GM19452 (cell line): ENCODE results near the gene SLC22A7.

Experiments used
- ATAC-seq: cut with Tn5 transposase; IDR thresholded peaks from one replicate; pipeline ENCODE4 v1.9.1; 2021; ENCODE audit not compliant: unreplicated experiment

Gene SLC22A7

DNA sequence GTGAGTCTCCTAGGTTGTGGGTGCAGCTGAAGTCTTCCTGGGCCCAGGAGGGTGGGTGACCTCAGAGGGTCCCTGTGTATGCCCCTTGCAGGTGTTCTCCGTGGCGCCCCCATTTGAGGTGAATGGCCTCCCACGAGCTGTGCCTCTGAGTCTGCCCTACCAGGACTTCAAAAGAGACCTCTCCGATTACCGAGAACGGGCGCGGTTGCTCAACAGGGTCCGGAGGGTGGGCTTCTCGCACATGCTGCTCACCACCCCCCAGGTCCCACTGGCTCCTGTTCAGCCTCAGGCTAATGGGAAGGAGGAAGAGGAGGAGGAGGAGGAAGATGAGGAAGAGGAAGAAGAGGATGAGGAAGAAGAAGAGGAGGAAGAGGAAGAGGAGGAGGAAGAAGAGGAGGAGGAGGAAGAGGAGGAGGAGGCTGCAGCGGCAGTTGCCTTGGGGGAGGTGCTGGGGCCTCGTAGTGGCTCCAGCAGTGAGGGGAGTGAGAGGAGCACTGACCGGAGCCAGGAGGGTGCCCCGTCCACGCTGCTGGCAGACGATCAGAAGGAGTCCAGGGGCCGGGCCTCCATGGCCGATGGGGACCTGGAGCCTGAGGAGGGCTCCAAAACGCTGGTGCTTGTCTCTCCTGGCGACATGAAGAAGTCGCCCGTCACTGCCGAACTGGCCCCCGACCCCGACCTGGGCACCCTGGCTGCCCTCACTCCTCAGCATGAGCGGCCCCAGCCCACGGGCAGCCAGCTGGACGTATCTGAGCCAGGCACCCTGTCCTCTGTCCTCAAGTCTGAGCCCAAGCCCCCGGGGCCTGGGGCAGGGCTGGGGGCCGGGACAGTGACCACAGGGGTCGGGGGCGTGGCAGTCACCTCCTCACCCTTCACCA lies 15.2 kb upstream of the SLC22A7 start:
- ATAC-seq = no peak

- no peak for ATAC-seq
These were observed 14.6 kb upstream of the SLC22A7 start for GRCh38 chr6:43283514-43283901.

GRCh38 chr6:43283905-43284304 lies 14.2 kb upstream of the SLC22A7 start:
- no peak for ATAC-seq

- ATAC-seq = no peak
These were observed 12.9 kb upstream of the SLC22A7 start for GRCh38 chr6:43284991-43285781.

- no peak for ATAC-seq
These were observed 12.2 kb upstream of the SLC22A7 start for GRCh38 chr6:43285832-43286231.

DNA sequence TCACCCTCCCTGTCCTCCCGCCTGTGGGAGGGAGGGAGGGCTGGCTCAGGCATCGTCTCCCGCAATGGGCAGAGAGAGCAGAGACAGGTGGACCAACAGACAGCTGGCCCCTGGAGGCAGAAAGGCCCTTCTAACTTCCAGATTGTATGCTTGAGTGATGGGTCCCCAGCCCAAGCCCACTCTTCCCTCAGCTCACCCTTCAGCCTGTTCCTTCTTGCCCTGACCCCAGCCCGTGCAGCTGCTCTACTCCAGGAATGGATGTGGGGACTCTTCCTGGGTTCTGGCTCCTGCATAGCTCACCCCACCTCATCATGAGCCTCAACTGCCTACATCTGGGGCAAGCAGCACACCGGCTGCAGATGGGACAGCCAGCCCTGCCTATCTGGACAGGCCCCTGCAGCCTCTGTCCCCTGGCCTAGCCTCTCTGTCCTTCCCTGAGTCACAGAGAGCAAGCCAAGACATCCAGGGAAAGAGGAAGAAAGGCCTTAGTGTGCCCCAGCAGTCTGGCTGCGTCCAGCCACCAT lies 11.5 kb upstream of the SLC22A7 start:
- ATAC-seq = no peak

- no peak for ATAC-seq
These were observed 10.9 kb upstream of the SLC22A7 start for GRCh38 chr6:43286980-43287716.

GRCh38 chr6:43287717-43288679 lies 10.1 kb upstream of the SLC22A7 start:
- no peak for ATAC-seq

GRCh38 chr6:43290339-43290904 lies 7.6 kb upstream of the SLC22A7 start:
- ATAC-seq = no peak

DNA sequence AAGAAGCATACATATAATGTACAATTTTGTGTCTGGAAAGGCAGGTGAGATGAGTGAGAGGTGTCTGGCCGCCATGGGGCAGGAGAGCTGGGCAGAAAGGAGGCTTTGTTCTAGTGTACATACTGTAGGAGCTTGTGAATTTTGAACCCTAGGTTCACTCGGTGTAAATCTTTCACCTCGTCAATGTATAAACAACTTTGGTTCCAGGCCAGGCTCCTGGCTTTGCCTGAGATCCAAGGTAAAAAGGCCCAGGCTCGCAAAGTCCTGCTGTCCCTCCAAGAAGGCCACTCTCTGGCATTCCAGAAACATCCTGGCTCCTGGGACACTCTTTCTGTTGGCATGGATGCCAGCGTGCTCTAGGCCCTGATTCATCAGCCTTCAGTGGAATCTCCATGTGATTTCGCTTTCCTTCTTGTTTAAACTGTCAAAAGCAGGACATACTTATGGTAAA lies 7.1 kb upstream of the SLC22A7 start:
- no peak for ATAC-seq

- no peak for ATAC-seq
These were observed 6.4 kb upstream of the SLC22A7 start for GRCh38 chr6:43291708-43292107.

GRCh38 chr6:43292341-43292740 lies 5.7 kb upstream of the SLC22A7 start:
- ATAC-seq = no peak

GRCh38 chr6:43292763-43293318 lies 5.2 kb upstream of the SLC22A7 start:
- ATAC-seq = no peak

DNA sequence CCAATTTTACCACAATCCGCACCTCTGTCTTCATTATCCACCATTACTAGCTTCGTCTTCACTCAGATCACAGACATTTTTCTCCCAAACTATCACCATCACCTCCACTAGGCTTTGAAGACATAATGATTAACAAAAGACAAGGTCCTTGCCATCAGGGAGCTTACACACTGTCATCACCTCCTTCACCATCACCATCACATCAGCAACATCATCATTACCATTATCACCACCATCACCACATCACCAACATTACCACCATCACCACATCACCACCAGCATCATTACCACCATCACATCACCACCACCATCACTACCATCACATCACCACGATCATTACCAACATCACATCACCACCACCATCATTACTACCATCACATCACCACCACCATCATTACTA lies 4.4 kb upstream of the SLC22A7 start:
- no peak for ATAC-seq

DNA sequence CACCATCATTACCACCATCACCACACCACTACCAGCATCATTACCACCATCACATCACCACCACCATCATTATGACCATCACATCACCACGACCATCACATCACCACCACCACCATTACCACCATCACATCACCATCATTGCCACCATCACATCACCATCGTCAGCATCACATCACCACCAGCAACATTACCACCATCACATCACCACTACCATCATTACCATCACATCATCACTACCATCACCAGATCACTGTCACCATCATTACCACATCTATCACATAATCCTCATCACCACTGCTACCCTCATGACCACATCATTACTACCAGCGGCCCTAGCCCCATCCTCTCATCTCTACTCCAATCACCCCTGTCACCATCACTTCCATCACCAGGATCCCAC lies 3.5 kb upstream of the SLC22A7 start:
- ATAC-seq = no peak

- ATAC-seq = no peak
These were observed 2.6 kb upstream of the SLC22A7 start for GRCh38 chr6:43295456-43295855.

GRCh38 chr6:43296780-43297497 lies 1.1 kb upstream of the SLC22A7 start:
- no peak for ATAC-seq

- no peak for ATAC-seq
These were observed 691 bp downstream of the SLC22A7 start for GRCh38 chr6:43298565-43299337.
